Measurements from ENCODE around the gene FAXC.

The FAXC gene

DNA sequence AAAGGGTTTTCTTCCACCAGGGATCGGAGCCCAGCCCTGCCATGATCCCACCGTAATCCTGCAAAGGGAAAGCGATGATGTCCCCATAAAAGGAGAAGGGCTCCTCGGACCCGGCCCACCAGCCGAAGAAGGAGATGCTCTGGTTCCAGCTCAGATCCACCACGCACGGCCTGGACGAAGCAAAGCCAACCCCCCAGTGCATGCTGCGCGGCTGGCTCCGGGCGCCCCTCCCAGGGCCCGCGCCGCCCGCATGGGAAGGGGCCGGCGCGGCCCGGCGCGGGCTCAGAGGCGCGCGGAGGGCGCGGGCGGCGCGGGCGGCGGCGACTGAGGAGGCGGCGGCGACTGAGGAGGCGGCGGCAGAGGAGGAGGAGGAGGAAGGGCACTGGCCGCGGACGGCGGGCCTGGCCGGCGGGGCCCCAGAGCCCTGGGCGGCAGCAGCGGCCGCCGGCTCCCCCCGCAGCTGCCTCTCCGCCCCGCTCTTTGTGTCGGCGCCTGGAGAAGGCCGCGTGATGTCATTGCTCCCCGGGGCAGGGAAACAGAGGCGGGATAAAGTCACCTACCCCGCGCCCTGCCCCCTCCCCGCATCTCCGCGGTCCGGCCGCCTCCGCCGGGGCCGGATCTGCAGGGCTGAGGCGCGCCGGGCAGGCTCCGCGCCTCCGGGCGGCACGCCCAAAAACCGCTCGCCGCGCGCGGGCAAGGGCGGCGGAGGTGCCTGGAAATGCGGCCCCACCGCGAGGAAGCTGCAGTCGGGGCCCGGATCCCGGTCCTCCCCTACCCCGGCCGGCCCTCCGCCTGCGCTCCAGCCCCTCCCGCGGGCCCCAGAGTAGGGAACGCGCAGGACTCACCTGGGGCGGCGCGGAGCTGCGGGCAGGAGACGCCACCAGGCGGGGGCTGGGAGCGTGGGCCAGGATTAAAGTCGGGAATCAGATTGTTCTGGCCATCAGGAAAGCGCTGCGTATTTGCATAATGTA is at the start of gene FAXC:
Gene FAXC (minus strand): TSS at position 504 of the 971 bp plus-strand sequence. CDS start 302 bp downstream, at position 202.
- in situ Hi-C loops (cut with MboI; ENCODE audit: low sequenced_read_pairs), result no loop called here

DNA sequence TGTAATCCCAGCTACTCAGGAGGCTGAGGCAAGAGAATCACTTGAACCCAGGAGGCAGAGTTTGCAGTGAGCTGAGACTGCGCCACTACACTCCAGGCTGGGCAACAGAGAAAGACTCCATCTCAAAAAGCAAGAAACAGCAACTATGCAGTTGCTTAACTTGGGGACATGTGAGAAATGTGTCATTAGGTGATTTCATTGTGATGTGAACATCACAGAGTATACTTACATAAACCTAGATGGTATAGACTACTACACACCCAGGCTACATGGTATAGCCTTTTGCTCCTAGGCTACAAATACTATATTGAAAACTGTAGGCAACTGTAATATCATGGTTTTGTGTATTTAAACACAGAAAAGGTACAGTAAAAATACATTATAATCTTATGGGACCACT is 47.8 kb upstream of the FAXC start:
- in situ Hi-C loops (cut with MboI; ENCODE audit: low sequenced_read_pairs), result no loop called here

DNA sequence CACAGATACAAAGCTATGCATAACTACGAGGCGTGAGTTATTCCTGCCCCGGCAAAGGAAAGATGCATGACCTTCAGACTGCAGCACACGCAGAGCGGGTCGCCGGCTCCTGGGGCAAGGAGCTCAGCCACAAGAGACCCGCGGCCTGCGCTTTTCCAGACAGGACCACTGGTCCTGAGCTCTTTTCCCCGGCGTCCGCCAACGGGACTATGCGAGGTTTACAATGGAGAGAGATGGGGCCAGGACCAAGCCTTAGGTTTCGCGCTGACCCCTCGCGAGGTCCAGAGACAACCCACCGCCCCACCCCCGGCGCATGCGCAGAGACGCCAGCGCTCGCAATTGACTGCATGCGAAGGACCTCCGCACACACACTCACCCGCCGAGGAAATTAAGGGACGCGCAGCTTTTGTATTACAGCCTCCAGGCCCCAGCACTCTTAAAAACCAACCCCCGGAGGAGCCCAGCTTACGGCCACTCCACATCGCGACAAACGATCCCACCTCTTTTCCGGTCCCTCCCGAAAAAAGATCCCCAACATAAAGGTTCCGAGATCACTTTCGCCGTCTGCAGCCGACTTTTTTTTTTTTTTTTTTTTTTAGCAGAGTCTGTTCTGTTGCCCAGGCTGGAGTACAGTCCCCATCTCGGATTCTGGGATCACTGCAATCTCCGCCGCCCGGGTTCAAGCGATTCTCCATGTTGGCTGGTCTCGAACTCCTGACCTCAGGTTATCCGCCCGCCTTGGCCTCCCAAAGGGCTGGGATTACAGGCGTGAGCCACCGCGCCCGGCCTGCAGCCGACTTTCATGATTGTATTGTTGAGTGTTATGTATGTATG is 44.4 kb upstream of the FAXC start, which contains the start of gene COQ3:
Gene COQ3 (minus strand): TSS at position 498 of the 834 bp plus-strand sequence. CDS start 16 bp downstream, at position 482.
- in situ Hi-C loops (cut with MboI; ENCODE audit: low sequenced_read_pairs), result no loop called here

DNA sequence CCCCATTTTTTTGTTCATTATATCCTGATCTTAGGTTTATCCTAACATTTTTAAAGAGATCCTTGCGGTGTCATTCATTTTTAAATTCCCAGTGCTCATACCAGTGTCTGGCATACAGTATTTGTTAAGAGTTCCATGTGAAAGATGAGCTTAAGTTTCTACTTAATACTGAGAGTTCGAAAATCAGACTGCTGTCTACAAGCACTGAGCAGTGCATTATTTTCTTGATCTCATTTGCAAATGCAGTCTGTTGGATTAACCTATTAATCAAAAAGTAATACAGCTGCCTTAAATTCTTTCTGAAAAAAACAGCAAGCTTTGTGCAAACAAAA is 43.9 kb upstream of the FAXC start:
- in situ Hi-C loops (cut with MboI; ENCODE audit: low sequenced_read_pairs), result no loop called here

DNA sequence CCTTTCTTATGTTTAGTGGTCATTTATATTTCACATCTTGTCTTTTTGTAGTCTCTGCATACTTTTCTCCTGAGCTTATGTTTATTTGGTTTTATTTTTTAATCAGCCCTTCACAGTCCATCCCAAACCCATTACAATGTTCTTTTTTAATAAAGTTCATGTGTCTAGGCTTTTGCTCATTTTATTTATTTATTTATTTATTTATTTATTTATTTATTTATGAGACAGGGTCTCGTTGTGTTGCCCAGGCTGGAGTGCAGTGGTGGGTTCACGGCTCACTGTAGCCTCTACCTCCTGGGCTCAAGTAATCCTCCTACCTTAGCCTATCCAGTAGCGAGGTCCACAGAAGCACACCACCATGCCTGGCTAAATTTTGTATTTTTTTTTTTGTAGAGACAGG is 41.4 kb upstream of the FAXC start:
- in situ Hi-C loops (cut with MboI; ENCODE audit: low sequenced_read_pairs), result no loop called here

DNA sequence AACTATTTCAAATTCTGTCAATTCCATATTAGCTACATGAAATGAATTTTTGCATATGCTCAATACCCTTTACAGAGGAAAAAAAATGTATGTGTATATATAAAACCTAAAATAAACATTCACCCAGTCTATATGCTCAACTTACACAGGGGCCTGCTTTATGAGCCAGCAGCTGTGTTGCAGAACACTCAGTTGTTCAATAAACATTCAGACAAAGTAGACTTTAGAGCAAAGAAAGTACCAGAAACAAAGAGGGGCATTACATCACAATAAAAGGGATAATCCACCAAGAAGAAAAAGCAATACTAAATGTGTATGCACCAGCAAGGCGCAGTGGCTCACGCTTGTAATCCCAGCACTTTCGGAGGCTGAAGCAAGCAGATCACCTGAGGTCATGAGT is 35.0 kb upstream of the FAXC start:
- in situ Hi-C loops (cut with MboI; ENCODE audit: low sequenced_read_pairs), result no loop called here

DNA sequence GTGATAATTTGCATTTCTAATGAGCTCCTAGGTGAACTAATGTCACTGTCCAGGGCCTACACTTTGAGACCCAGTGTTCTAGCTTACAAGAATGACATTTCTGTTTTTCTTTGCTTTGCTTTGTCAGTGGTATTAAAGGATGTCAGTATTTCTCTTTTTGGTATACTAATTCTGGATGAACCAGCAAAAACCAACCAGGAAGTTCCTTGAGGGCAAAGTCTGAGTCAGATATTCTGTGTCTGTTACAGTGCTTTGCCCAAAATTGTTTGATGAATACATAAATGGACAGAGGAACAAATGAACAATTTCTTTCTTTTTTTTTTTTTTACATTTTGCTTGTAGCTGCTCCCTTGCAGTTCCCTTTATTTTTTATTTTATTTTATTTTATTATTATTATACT is 29.2 kb upstream of the FAXC start:
- in situ Hi-C loops (cut with MboI; ENCODE audit: low sequenced_read_pairs), result no loop called here

DNA sequence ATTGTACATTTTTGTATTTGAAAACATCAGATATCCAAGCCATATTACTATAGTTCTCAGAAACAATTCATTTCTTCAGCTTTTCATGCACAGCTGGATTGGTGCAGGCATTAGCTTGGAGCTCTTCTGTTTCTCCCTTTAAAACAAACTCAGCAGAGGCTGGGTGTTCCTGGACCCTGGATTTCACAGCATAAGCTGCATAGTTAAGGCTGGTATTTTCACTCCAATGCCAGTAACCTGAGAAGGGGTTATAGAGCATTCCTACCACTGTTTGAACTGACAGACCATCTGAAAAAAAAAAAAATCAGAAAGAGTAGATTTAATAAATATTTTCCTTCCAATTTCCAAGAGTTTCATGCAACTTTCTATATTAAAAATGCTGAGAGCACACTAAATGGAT is 20.1 kb upstream of the FAXC start:
- in situ Hi-C loops (cut with MboI; ENCODE audit: low sequenced_read_pairs), result no loop called here

DNA sequence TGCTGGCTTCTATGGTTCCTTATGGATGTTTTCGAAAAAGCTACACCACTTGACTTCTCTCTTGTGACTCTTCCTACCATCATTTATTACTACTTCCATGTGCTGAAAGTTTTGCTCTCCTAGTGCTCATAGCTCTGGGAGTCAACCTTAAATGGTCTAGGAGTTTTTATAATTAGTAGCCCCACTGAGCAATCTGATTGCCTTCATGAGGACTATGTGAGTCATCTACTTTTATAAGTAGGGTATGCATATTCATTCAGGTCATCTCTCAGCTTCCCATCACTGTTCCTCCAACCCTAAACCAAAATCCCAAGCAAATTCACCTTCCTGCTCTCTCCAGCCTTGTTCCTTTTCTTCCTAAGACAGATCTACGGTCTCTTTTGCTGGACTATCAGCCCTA is 17.4 kb upstream of the FAXC start:
- in situ Hi-C loops (cut with MboI; ENCODE audit: low sequenced_read_pairs), result no loop called here

DNA sequence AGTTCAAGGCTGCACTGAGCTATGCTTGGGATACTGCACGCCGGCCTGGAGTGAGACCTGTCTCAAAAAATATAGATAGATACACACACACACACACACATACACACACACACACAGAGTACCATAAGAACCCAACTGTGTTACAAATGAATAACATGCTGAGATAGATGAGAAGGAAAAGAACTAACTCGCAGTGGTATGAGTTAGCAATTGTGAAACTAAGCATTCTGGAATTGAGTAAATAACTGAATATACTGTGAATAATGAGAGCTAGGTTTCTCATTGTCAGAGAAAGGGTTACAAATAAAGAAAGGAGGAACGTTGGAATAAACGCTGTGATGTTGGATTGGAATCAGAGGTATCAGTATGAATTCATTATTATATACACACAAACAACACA is 14.6 kb upstream of the FAXC start:
- in situ Hi-C loops (cut with MboI; ENCODE audit: low sequenced_read_pairs), result no loop called here

DNA sequence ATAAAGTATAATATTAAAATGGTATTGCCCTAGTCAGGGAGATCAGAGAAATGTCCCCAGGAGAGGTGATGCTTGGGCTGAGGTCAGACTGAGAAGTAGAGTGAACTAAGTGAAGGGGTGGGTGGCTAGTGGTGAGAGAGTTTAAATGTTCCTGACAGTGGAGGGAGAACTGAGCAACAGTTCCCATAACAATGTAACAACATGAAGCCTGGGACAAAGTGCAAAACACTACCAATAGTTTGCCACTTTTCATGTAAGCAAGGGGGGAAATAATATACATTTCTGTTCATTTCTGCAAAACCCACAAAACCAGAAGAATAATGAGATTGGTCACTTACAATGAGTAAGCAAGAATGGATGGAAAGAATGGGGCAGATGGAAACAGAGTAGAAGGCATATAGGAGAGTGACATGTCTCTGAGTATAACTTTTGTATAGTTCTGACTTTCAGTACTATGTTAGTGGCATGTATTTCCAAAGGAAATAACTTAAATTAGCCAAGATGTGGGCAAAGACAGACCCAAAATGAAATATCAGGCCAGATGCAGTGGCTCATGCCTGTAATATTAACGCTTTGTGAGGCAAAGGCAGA is 13.3 kb upstream of the FAXC start:
- in situ Hi-C loops (cut with MboI; ENCODE audit: low sequenced_read_pairs), result no loop called here

DNA sequence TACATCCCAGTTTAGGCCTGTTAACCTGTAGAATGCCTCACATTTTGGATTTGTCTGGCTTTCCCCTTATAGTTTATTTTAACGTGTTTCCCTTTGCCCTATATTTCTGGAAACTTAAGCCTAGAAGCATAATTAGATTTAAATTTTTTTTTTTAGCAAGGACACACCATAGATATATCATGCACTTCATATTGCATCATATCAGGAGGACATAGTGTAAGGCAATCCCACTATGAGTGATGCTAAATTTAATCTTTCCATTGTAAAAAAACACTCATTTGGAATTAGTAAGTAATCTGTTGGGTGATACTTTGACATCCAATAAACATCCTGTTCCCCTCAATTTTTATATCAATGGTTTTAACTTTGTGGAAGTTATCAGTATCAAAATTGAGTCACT is 10.3 kb upstream of the FAXC start:
- in situ Hi-C loops (cut with MboI; ENCODE audit: low sequenced_read_pairs), result no loop called here

DNA sequence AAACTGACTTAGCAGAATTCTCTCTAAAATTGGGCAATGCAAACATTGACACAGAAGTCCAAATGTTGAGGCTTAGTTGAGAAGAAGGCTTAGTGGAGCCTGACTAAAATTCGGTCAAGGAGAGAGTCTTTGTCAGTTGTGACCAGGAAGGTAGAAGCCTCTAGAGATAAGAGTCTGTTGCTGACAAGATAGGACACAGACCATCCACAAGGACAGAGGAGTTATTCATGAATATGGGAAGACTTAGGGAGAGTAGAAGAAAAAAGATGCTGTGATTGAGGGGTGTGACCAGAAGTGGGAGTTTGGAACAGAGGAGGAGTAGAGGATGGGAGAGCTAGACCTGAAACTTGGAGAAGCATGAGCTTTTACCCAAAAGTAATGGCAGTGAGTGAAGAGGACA is 7.2 kb upstream of the FAXC start:
- in situ Hi-C loops (cut with MboI; ENCODE audit: low sequenced_read_pairs), result no loop called here

DNA sequence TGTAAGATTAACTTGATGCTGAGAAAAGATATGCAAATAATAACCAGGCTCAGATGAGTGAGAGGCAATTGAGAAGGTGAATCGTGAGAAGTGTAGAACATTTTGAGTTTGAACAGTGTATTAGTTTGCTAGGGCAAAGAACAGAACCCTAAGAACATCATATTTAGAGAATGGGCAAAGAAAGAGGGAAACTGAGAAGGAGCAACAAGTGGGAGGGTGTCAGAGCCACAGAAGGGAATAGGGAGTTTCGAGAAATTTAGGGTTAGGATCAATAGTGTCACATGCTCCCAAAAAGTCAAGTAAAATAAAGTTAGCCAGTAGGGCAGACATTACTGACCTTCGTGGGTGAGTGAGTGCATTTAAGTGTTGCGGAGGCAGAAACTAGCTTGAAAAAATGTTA is 5.5 kb upstream of the FAXC start:
- in situ Hi-C loops (cut with MboI; ENCODE audit: low sequenced_read_pairs), result no loop called here

DNA sequence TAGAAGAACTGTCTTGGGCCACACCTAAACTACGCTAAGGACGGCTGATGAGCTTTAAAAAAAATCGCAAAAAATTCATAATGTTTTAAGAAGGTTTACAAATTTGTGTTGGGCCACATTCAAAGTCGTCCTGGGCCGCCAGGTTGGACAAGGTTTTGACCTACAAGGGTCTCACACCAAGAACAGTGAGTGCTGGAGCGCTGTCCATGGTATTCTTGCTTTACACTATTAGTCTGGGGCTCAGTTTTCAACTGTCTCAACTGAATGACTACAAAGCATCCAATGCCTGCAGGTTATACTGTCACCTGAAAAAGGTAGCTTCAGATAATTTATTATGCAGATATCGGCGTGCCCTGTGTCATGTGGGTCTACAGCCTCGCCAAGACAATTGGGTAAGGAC is 3.7 kb upstream of the FAXC start:
- in situ Hi-C loops (cut with MboI; ENCODE audit: low sequenced_read_pairs), result no loop called here

DNA sequence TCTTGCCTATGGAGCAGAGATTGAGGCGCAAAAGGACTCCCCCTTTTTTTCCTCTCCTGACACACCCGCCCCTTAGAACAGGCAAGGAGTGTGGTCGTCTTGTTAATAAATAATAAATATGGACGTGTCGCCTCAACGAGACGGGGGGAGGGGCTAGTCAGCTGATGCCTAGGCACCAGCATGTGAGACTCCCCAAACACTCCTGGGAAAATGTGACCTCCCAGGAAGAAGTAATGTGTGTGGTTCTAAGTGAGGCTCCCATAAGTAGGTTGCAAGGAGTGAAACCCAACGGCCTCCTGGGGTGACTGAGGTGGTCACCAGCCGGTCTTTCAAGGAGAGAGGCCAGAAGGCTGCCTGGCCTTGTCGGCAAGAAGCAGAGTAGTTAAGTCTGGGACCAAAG is 1.1 kb upstream of the FAXC start:
- in situ Hi-C loops (cut with MboI; ENCODE audit: low sequenced_read_pairs), result no loop called here

DNA sequence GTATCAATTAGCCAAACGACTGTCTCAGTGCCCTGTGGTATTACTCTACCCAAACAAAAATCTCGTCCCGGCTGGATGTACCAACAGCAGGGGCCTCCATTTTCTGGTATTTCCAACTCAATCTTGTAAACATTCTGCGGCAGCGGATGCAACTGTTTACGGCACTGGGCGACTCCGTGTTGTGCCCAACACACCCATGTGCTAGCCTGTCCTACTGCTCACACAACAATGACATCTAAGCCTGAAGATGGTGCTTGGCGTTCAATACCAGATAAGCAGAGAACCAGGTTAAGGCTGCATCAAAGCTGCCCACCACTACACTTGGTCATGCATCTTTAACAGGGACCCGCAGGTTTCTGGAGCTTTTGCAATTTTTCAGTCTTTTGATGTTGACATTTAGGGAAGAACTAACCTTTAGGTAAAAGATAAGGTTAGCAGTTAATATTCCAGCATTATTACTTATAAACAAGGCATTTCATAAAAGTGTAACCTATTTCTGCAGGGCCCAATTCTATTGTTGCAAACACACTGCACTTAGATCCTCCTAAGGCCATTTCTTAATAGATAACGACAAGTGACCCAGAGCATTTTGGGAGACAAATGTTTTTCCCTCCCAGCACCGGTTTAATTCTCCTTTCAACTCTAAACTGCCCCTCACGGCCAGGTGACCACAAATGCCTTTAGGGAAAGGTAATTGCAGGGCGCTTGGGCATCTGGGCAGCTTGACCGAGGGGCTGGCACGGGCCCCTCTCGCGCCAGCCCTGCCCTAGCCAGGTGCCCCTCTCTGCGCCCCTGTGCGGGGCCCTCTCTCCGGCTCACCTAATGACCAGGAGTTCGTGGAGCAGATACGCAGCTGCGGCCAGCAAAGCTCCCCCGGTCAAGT is 945 bp downstream of the FAXC start:
- in situ Hi-C loops (cut with MboI; ENCODE audit: low sequenced_read_pairs), result no loop called here

DNA sequence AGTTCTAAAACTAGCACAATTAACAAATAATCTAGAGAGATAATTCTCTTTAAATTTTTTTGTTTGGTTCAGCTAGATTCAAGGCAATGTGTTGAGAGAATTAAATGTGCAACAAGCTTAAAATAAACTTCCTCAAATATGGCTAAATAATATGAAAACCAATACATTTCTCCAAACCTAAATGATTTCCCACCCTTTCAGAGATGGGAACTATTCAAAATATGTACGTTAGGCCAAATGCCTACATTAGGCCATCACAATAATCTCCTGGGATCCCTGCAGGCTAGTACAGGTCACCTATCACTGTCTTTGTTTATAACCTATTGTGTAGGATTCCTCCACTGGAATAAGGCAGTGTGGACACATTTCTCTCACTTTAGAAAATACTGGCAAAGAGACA is 1.7 kb downstream of the FAXC start:
- in situ Hi-C loops (cut with MboI; ENCODE audit: low sequenced_read_pairs), result no loop called here

DNA sequence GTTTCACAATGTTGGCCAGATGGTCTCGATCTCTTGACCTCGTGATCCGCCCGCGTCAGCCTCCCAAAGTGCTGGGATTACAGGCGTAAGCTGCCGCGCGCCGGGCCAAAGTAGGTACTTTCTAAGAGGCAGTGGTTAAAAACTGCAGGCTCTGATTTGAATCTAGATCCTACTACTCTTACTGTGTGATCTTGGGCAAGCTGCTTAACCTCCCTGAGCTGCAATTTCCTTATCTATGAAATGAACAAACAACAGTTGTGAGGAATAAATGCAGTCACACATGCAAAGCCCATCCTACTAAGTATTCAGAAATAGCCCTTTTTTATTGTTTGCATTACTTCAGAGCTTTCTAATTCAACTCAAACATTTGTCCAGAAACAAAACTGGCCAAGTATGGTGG is 2.9 kb downstream of the FAXC start:
- in situ Hi-C loops (cut with MboI; ENCODE audit: low sequenced_read_pairs), result no loop called here

DNA sequence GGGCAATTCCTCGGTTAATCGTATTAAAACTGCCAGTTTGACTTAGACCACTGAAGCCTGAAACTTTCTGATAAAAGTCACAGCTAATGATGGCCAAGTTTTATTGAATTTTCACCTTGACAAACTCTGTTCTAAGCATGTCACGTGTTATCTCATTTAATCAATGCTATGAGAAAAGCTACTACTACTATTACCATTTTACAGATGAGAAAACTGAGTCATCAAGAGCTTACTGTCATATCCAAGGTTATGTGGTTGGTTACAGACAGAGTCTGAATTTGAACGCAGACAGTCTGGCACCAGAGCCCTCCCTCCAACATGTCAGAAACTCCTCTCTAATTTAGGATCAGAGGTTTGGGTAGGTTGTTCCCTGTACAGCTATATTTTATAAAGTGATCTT is 4.3 kb downstream of the FAXC start:
- in situ Hi-C loops (cut with MboI; ENCODE audit: low sequenced_read_pairs), result no loop called here

DNA sequence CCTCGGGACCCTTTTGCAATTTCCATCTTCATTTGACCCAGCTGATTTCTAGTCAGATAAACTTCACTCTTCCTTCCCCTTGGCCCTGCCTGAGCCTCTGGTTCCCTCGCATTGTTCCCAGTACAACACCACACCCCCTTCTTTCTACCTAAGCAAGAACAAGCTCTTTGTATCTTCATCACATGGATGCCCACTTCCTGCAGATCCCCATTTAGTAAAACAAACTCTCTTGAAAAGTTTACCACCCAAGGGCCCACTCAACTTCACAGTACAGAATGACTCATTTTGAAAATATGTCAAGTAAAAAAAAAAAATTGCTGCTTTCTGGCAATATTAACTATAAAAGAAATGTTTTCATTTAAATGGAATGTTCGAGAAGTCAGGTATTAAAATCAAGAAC is 5.2 kb downstream of the FAXC start:
- in situ Hi-C loops (cut with MboI; ENCODE audit: low sequenced_read_pairs), result no loop called here

All from HL-60/S4 treated with phorbol 12-myristate 13-acetate at 8.2 ng/mL for 4 days and 3 days (cell line).